Measurements from ENCODE around the gene NUP93. TPM values are rescaled to one million over a fixed set of nuclear protein-coding genes. Genes with fewer than 3 reads are reported as not detected.

NUP93 gene
- total RNA-seq, 2 donors from 2014 or later, result 146 to 149 TPM

DNA sequence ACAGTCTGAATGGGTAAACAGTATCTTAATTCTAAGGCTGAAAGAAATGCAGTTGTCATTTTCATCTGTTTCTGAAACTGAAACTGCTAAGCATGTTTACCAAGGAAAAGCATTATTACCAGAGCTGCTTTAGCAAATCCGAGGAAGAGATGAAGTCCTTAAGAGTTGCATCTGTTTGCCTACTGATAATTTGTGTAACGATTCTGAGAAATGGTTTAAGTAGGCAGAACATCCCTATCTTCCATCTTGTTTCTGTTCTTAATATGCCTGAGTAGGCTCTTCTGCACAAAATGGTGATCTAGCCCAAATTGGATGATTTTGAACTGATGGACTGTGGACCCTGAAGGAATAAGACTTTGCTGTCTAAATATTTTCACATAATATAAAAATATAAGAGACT is 34.9 kb downstream of the NUP93 start:
- H3K36me3 ChIP-seq (ENCODE audit: control insufficient read depth, insufficient read depth, low read length), result peaks cover 28% of the 10 kb centered on the region
- Mint-ChIP-seq H3K27me3 (ENCODE audit: insufficient read depth) (no peaks in the 10 kb centered on the region), H3K4me1 (peaks cover 13% of the 10 kb centered on the region), H3K4me3 (no peak overlapping the region), H3K9me3 (no peaks in the 10 kb centered on the region), H3K36me3 (ENCODE audit: low read depth) (peaks cover 29% of the 10 kb centered on the region), H3K27ac (no peak overlapping the region)
- no peak for DNase-seq
- H3K27ac ChIP-seq (ENCODE audit: low read depth, low read length), result no peak overlapping the region
- H3K9ac ChIP-seq (ENCODE audit: extremely low read depth, low read length, poor library complexity, severe bottlenecking), result no peak overlapping the region
- no peak overlapping the region for H3K4me3 ChIP-seq (ENCODE audit: low read length)
- WGBS, 2 experiments (ENCODE audit: insufficient coverage in 1 of 2, insufficient read length in 1 of 2), result 90% methylated on average over 2 of the region's 2 CpGs; no CpG with 5 or more reads in 1 of the 2 experiments
- no peaks in the 10 kb centered on the region for H3K4me1 ChIP-seq (ENCODE audit: control insufficient read depth, insufficient read depth, low read length)
- H3K9me3 ChIP-seq (ENCODE audit: control insufficient read depth, low read length), result no peaks in the 10 kb centered on the region
- H3K27me3 ChIP-seq (ENCODE audit: control insufficient read depth, insufficient read depth, low read length, poor library complexity, severe bottlenecking), result no peaks in the 10 kb centered on the region
- TF ChIP-seq, protein P1, sequence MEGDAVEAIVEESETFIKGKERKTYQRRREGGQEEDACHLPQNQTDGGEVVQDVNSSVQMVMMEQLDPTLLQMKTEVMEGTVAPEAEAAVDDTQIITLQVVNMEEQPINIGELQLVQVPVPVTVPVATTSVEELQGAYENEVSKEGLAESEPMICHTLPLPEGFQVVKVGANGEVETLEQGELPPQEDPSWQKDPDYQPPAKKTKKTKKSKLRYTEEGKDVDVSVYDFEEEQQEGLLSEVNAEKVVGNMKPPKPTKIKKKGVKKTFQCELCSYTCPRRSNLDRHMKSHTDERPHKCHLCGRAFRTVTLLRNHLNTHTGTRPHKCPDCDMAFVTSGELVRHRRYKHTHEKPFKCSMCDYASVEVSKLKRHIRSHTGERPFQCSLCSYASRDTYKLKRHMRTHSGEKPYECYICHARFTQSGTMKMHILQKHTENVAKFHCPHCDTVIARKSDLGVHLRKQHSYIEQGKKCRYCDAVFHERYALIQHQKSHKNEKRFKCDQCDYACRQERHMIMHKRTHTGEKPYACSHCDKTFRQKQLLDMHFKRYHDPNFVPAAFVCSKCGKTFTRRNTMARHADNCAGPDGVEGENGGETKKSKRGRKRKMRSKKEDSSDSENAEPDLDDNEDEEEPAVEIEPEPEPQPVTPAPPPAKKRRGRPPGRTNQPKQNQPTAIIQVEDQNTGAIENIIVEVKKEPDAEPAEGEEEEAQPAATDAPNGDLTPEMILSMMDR (conservative IDR thresholded peaks at IDR 0.05), result no peak

DNA sequence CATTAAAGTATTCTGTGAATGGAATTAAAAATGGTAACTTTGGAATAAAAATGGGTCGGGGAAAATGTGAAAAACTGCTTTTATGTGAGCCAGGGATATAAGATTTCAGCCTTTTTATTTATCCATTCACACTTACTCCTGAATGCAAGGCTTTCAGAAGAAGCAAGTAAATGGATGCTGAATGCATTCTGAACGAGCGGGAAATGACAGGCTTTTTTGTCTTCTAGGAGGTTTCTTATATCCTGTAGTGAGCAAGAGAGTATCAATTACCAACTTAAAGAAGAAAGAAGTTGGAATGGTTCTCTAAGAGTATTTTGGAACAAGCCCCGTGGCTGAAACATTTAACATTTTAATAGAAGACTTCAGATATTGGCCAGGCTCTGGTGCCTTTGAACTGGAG is 36.0 kb downstream of the NUP93 start:
- no peak overlapping the region for H3K27ac ChIP-seq (ENCODE audit: low read depth, low read length)
- no peaks in the 10 kb centered on the region for H3K4me1 ChIP-seq (ENCODE audit: control insufficient read depth, insufficient read depth, low read length)
- H3K9me3 ChIP-seq (ENCODE audit: control insufficient read depth, low read length), result no peaks in the 10 kb centered on the region
- no peak overlapping the region for H3K27ac Mint-ChIP-seq
- H3K9me3 Mint-ChIP-seq, result no peaks in the 10 kb centered on the region
- H3K36me3 ChIP-seq (ENCODE audit: control insufficient read depth, insufficient read depth, low read length), result peaks cover 21% of the 10 kb centered on the region
- H3K27me3 ChIP-seq (ENCODE audit: control insufficient read depth, insufficient read depth, low read length, poor library complexity, severe bottlenecking), result no peaks in the 10 kb centered on the region
- H3K27me3 Mint-ChIP-seq (ENCODE audit: insufficient read depth), result no peaks in the 10 kb centered on the region
- H3K9ac ChIP-seq (ENCODE audit: extremely low read depth, low read length, poor library complexity, severe bottlenecking), result no peak overlapping the region
- peaks cover 17% of the 10 kb centered on the region for H3K36me3 Mint-ChIP-seq (ENCODE audit: low read depth)
- no peak for DNase-seq
- TF ChIP-seq, protein P1 (conservative IDR thresholded peaks at IDR 0.05), result no peak
- WGBS, 2 experiments (ENCODE audit: insufficient coverage in 1 of 2, insufficient read length in 1 of 2), result 83 to 92% methylated on average over 1 to 4 of the region's 4 CpGs
- no peak overlapping the region for H3K4me3 ChIP-seq (ENCODE audit: low read length)
- H3K4me1 Mint-ChIP-seq, result peaks cover 17% of the 10 kb centered on the region
- H3K4me3 Mint-ChIP-seq, result no peak overlapping the region

DNA sequence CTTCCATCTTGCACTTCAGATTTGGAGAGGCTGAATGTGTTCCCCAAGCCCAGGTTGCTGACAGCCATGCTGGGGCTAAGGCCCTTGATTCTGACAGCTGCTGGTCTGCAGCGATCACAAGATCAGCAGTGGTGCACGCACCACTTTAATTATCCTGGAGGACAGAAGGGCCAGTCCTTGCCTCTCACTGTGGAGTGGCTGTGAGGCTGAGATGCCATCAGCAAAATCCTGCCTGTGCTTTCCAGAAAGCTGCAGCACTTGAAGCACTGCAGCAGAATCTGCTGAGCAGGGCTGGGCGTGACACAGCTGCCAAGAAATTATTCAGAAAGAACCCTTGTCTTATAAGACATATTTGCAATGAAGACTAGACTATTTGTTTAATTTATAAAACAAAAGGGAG is 37.1 kb downstream of the NUP93 start:
- Mint-ChIP-seq H3K4me3 (no peak overlapping the region), H3K36me3 (ENCODE audit: low read depth) (peaks cover 13% of the 10 kb centered on the region), H3K9me3 (no peaks in the 10 kb centered on the region), H3K4me1 (peaks cover 17% of the 10 kb centered on the region), H3K27me3 (ENCODE audit: insufficient read depth) (no peaks in the 10 kb centered on the region), H3K27ac (no peak overlapping the region)
- H3K36me3 ChIP-seq (ENCODE audit: control insufficient read depth, insufficient read depth, low read length), result peaks cover 10% of the 10 kb centered on the region
- no peak overlapping the region for H3K27ac ChIP-seq (ENCODE audit: low read depth, low read length)
- H3K4me1 ChIP-seq (ENCODE audit: control insufficient read depth, insufficient read depth, low read length), result no peaks in the 10 kb centered on the region
- H3K9ac ChIP-seq (ENCODE audit: extremely low read depth, low read length, poor library complexity, severe bottlenecking), result no peak overlapping the region
- no peaks in the 10 kb centered on the region for H3K9me3 ChIP-seq (ENCODE audit: control insufficient read depth, low read length)
- H3K27me3 ChIP-seq (ENCODE audit: control insufficient read depth, insufficient read depth, low read length, poor library complexity, severe bottlenecking), result no peaks in the 10 kb centered on the region
- TF ChIP-seq, protein P1 (conservative IDR thresholded peaks at IDR 0.05), result no peak
- no peak overlapping the region for H3K4me3 ChIP-seq (ENCODE audit: low read length)
- WGBS, 2 experiments (ENCODE audit: insufficient coverage in 1 of 2, insufficient read length in 1 of 2), result 94 to 100% methylated on average over 2 to 3 of the region's 3 CpGs
- no peak for DNase-seq
